ENCODE results near the gene TBCD.

Gene TBCD

GRCh38 chr17:82887255-82888164 is 135.6 kb downstream of the TBCD start:
- no peak for DNase-seq (ENCODE audit: low read depth in 2 of 2)

- DNase-seq (ENCODE audit: low read depth in 2 of 2): no peak
These were observed 137.0 kb downstream of the TBCD start for GRCh38 chr17:82888583-82889495.

- DNase-seq (ENCODE audit: low read depth in 2 of 2): no peak
These were observed 137.9 kb downstream of the TBCD start for GRCh38 chr17:82889496-82890338.

- DNase-seq (ENCODE audit: low read depth in 2 of 2): no peak
These were observed 138.5 kb downstream of the TBCD start for GRCh38 chr17:82890339-82890730.

GRCh38 chr17:82890926-82891678 is 139.2 kb downstream of the TBCD start:
- DNase-seq (ENCODE audit: low read depth in 2 of 2): no peak

- no peak for DNase-seq (ENCODE audit: low read depth in 2 of 2)
These were observed 140.0 kb downstream of the TBCD start for GRCh38 chr17:82891911-82892310.

- DNase-seq (ENCODE audit: low read depth in 2 of 2): peak; percentile 70 to 73
These were observed 141.2 kb downstream of the TBCD start for GRCh38 chr17:82892899-82893565.

- no peak for DNase-seq (ENCODE audit: low read depth in 2 of 2)
These were observed 141.9 kb downstream of the TBCD start for GRCh38 chr17:82893779-82894178.

GRCh38 chr17:82894389-82894788 is 142.5 kb downstream of the TBCD start:
- no peak for DNase-seq (ENCODE audit: low read depth in 2 of 2)

- DNase-seq (ENCODE audit: low read depth in 2 of 2): no peak
These were observed 143.2 kb downstream of the TBCD start for GRCh38 chr17:82895087-82895486.

- no peak for DNase-seq (ENCODE audit: low read depth in 2 of 2)
These were observed 144.5 kb downstream of the TBCD start for GRCh38 chr17:82896071-82897000.

GRCh38 chr17:82897514-82898249 is 145.8 kb downstream of the TBCD start:
- DNase-seq (ENCODE audit: low read depth in 2 of 2): no peak

- DNase-seq (ENCODE audit: low read depth in 2 of 2): no peak
These were observed 147.2 kb downstream of the TBCD start for GRCh38 chr17:82898976-82899514.

GRCh38 chr17:82899941-82900340 is 148.1 kb downstream of the TBCD start:
- no peak for DNase-seq (ENCODE audit: low read depth in 2 of 2)

- no peak for DNase-seq (ENCODE audit: low read depth in 2 of 2)
These were observed 148.9 kb downstream of the TBCD start for GRCh38 chr17:82900741-82901140.

- no peak for DNase-seq (ENCODE audit: low read depth in 2 of 2)
These were observed 149.5 kb downstream of the TBCD start for GRCh38 chr17:82901356-82901755.

GRCh38 chr17:82901856-82902255 is 150.0 kb downstream of the TBCD start:
- DNase-seq (ENCODE audit: low read depth in 2 of 2): no peak
